Body of pancreas (tissue), 4 donors: ENCODE measurements around the gene CREBRF. TPM values are rescaled to one million over a fixed set of nuclear protein-coding genes. Genes with fewer than 3 reads are reported as not detected.
"Not testable (repeated sequence)": the region's sequence is repeated elsewhere in the genome, so short reads cannot be mapped to it uniquely, and the experiment has no call there.

Experiments used
- ATAC-seq: fragments of 150-250 bp; one replicate; pipeline ENCODE4 v1.9.1; 2016
- DNase-seq, 4 donors: peaks; one replicate each; pipeline ENCODE4 v3.0.0-alpha.2; 2019
- H3K27ac ChIP-seq, 4 donors: fragments of 200-600 bp; sonication (generic); 1 replicate in 3 of 4; 2 replicates in 1 of 4; pipeline versions ENCODE4 v1.5.1 to v1.6.1; 2016 to 2019; ENCODE audit warnings: mild to moderate bottlenecking in 1 of 4, mixed read lengths in 1 of 4, moderate library complexity in 1 of 4
- H3K27me3 ChIP-seq, 2 donors: fragments of 200-600 bp; sonication (generic); one replicate each; pipeline ENCODE4 v1.6.0; 2016; ENCODE audit warnings: mild to moderate bottlenecking in 1 of 2
- H3K36me3 ChIP-seq, 2 donors: fragments of 200-600 bp; sonication (generic); replicated peaks in 1 of 2; 2 replicates each; pipeline ENCODE4 v1.5.1; 2016; ENCODE audit warnings: low read depth in 2 of 2; ENCODE audit not compliant: insufficient read depth in 1 of 2
- H3K4me1 ChIP-seq: fragments of 200-600 bp; sonication (generic); one replicate; pipeline ENCODE4 v1.6.0; 2016
- H3K4me3 ChIP-seq, 2 donors: fragments of 200-600 bp; sonication (generic); 1 replicate in 1 of 2; 2 replicates in 1 of 2; pipeline ENCODE4 v1.5.1; 2016 to 2019
- H3K9me3 ChIP-seq, 3 donors: fragments of 200-600 bp; sonication (generic); 1 replicate in 2 of 3; 2 replicates in 1 of 3; pipeline ENCODE4 v1.5.1; 2016
- CTCF ChIP-seq, 7 experiments: fragments of 450-650 bp in 4 of 7; fragments of 200-600 bp in 3 of 7; sonication (generic) in 3 of 7; IDR thresholded peaks; one replicate each; pipeline ENCODE4 v1.5.1; 2016 to 2019; ENCODE audit warnings: antibody characterized with exemption in 7 of 7
- POLR2A ChIP-seq, 3 donors: fragments of 450-650 bp; IDR thresholded peaks; one replicate each; pipeline ENCODE4 v1.6.1; 2016; ENCODE audit warnings: antibody characterized with exemption in 3 of 3, mild to moderate bottlenecking in 2 of 3
- WGBS, 2 donors: methylation state at CpG; one replicate each; pipeline ENCODE4 v1.1.5; 2017; 5-methylcytosine and 5-hydroxymethylcytosine counted together
- intact Hi-C: fragments of 100-400 bp; cut with DNase I; formaldehyde crosslinking; loops from one replicate; pipeline ENCODE4 v1.15.1; 2023
- total RNA-seq, 2 donors: library from RNA; depleted of rRNA; stranded (reverse); fragments of >200 nt; gene quantifications; one replicate each; pipeline ENCODE4 v1.1.0, GENCODE V29; 2016

The CREBRF gene
- total RNA-seq, 2 donors from 2014 or later, result 19.7 to 37.2 TPM

DNA sequence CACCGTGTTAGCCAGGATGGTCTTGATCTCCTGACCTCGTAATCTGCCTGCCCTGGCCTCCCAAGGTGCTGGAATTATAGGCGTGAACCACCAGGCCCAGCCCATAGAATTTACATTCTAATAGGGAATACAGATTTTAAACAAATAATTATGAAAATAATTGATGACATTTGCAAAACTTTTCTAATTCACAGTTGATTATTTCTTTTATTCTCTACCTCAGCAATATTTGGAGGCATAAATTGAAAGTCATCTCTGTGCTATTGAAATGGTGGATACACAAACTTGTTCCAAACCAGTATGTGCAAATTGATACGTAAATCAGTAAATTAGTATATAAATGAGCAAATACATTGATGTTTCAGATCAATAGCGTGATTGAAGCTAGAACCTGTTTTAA lies 96.4 kb downstream of the CREBRF start:
- no peaks in the 10 kb centered on the region for H3K9me3 ChIP-seq
- H3K27ac ChIP-seq, result no peak overlapping the region
- no peaks in the 10 kb centered on the region for H3K27me3 ChIP-seq
- no peak overlapping the region for H3K4me3 ChIP-seq
- 92 to 95% methylated on average over 5 of the region's 5 CpGs for WGBS, 2 donors
- TF ChIP-seq POLR2A (IDR thresholded peaks at IDR 0.05), result no peak
- TF ChIP-seq CTCF (IDR thresholded peaks at IDR 0.05), result no peak
- intact Hi-C loops, result no loop called here
- H3K36me3 ChIP-seq, result peaks cover 3 to 11% of the 10 kb centered on the region in 2 donors
- DNase-seq (no peak), ATAC-seq (no peak)
- H3K4me1 ChIP-seq, result no peaks in the 10 kb centered on the region

DNA sequence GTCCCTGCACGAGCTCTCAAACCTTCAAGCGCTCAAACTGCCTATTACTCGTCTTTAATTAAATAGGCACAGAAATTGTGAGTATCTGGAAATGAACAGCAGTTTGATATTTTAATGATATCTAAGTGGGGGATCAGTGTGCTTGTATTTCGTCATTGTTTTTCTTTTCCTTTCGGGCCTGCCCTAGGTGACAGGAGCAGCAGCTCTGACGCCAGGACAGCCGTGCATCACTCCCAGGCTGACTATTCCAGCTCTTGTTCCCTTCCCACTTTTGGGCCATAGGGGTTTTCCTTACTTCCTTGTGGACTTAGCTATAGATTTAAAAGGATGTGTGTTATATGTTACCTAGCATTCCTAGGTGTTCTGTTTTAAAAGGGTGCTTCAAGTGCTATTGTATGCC lies 97.7 kb downstream of the CREBRF start:
- Histone ChIP-seq H3K27ac (no peak overlapping the region), H3K36me3 (peaks cover 3 to 10% of the 10 kb centered on the region in 2 donors), H3K9me3 (no peaks in the 10 kb centered on the region), H3K4me1 (no peaks in the 10 kb centered on the region), H3K4me3 (no peak overlapping the region), H3K27me3 (no peaks in the 10 kb centered on the region)
- no peak for TF ChIP-seq CTCF (IDR thresholded peaks at IDR 0.05)
- no peak for TF ChIP-seq POLR2A (IDR thresholded peaks at IDR 0.05)
- DNase-seq, result no peak
- intact Hi-C loops, result no loop called here
- WGBS, 2 donors, result 87 to 92% methylated on average over 7 of the region's 7 CpGs
- ATAC-seq, result no peak

DNA sequence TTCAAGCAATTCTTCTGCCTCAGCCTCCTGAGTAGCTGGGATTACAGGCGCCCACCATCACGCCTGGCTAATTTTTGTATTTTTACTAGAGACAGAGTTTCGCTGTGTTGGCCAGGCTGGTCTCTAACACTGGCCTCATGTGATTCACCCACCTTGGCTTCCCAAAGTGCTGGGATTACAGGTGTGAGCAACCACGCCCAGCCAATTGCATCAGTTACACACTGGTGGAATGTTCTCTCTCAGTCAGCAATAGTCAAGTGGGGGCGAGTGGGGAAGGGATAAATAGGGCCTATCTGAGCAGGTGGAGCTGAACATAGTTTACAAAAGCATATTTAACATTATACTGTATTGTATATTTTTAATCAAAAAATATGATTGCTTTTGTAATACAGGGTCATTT lies 98.5 kb downstream of the CREBRF start:
- H3K4me1 ChIP-seq, H3K27me3 ChIP-seq, H3K4me3 ChIP-seq, H3K27ac ChIP-seq, H3K36me3 ChIP-seq, ATAC-seq, intact Hi-C loops, DNase-seq, H3K9me3 ChIP-seq: not testable (repeated sequence)
- 93 to 97% methylated on average over 5 of the region's 5 CpGs for WGBS, 2 donors

DNA sequence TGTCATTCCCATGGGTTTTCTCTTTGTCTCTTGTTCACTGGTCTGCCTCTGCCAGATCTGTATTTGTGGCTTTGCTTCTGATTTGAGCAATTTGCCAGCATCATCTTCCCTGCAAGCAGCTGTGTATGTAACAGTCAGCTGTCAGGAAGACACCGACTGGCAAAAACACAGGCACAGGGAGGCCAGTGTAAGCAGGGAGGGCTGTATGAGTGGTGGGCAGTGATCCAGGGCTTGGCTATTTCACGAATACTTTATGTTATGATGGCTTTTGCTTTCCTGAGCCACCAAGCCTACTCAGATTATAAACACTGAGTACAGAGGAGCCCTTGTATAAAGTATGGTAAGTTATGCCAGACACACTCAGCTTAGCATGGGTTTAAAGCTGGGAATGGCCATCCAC lies 99.8 kb downstream of the CREBRF start:
- no peak for TF ChIP-seq CTCF (IDR thresholded peaks at IDR 0.05)
- TF ChIP-seq POLR2A (IDR thresholded peaks at IDR 0.05), result no peak
- no peaks in the 10 kb centered on the region for H3K9me3 ChIP-seq
- ATAC-seq, result no peak
- peaks cover 3 to 11% of the 10 kb centered on the region in 2 donors for H3K36me3 ChIP-seq
- intact Hi-C loops, result no loop called here
- no peak overlapping the region for H3K4me3 ChIP-seq
- no peak overlapping the region for H3K27ac ChIP-seq
- no peak for DNase-seq
- H3K27me3 ChIP-seq, result no peaks in the 10 kb centered on the region
- peaks cover 5% of the 10 kb centered on the region for H3K4me1 ChIP-seq
- WGBS, 2 donors, result 71 to 82% methylated on average over 2 of the region's 2 CpGs

DNA sequence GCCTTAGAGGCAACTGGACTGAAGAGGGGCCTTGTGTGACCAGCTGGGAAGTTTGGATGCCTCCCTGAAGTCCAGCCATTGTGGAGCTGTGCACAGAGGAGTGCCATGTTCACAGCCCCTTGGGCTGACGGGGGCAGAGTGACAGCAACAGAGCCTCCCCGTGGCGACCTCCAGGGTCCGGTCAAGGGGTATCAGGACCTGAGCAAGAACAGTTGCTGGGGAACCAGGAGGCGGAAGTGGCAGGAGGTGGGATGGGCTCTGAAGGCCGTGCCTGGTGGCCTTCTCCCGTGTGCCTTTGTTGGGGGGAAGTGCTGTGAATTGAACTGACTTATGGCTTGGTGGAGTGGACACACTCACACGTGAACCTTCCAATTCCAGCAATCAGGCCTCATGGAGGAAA lies 102.2 kb downstream of the CREBRF start:
- no peak overlapping the region for H3K4me3 ChIP-seq
- peaks cover 9% of the 10 kb centered on the region for H3K4me1 ChIP-seq
- H3K36me3 ChIP-seq, result peaks cover 3 to 13% of the 10 kb centered on the region in 2 donors
- H3K27ac ChIP-seq, result no peak overlapping the region
- DNase-seq (no peak), ATAC-seq (no peak)
- H3K9me3 ChIP-seq, result no peaks in the 10 kb centered on the region
- intact Hi-C loops, result no loop called here
- H3K27me3 ChIP-seq, result no peaks in the 10 kb centered on the region
- WGBS, 2 donors, result 71 to 88% methylated on average over 7 to 8 of the region's 8 CpGs
- no peak for TF ChIP-seq CTCF (IDR thresholded peaks at IDR 0.05)
- no peak for TF ChIP-seq POLR2A (IDR thresholded peaks at IDR 0.05)
